GM08714 (cell line): ENCODE results near the gene GZMH.

Experiments used
- H3K4me3 ChIP-seq: fragments of 200-500 bp; sonication (Bioruptor generic); 2 replicates; pipeline ENCODE4 v1.5.1; 2014; ENCODE audit warnings: mild to moderate bottlenecking, low read length, inconsistent platforms
- ZNF274 ChIP-seq: IDR thresholded peaks from 2 replicates; pipeline ENCODE4 v1.6.1; 2012; ENCODE audit warnings: mild to moderate bottlenecking, low read depth, low read length

GZMH gene

DNA sequence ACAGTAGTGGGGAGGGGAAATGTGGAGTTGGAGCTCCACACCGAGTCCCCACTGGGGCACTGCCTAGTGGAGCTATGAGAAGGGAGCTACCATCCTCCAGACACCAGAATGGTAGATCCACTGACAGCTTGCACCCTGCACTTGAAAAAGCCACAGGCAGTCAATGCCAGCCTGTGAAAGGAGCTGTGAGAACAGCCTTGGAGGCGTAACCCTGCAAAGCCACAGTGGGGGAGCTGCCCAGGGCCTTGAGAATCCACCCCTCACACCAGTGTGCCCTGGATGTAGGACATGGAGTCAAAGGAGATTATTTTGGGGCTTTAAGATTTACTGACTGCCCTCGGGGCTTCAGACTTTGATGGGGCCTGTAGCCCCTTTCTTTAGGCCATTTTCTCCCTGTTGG is 46.0 kb downstream of the GZMH start:
- no peak overlapping the region for H3K4me3 ChIP-seq
- TF ChIP-seq ZNF274, result no peak

DNA sequence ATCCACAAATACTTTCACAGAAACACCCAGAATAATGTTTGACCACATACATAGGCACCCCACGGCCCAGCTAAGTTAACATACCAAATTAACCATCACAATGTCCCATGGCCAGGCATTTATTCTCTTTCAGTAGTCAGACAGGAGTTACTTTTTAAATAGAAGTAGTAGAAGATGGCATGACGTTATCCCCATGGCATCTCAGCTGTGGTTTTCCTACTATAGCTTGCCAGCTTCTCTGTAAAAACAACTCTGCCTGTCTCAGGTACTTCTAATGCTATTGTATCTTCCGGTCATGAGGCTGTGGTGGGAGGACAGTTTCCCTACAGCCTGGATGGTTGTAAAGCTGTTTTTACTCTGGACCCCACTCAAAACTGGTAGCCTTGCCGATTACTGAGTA is 52.7 kb downstream of the GZMH start:
- TF ChIP-seq ZNF274, result no peak
- H3K4me3 ChIP-seq, result no peak overlapping the region
